Bronchial epithelial cell (primary cell): Measurements from ENCODE around the gene C2orf81. TPM values are rescaled to one million over a fixed set of nuclear protein-coding genes. Genes with fewer than 3 reads are reported as not detected.

Experiments
- DNase-seq: peaks from one replicate; pipeline ENCODE4 v3.0.0-alpha.2; 2010; ENCODE audit warnings: low read depth
- FAIRE-seq: peaks from 2 replicates; lab custom pipeline; 2011; peaks lifted over from hg19 to GRCh38; lab: Jason Lieb, UNC
- H3K27me3 ChIP-seq: 2 replicates; pipeline ENCODE4 v1.5.1; 2011; ENCODE audit warnings: low read length; ENCODE audit not compliant: control insufficient read depth, insufficient read depth
- H3K36me3 ChIP-seq: 2 replicates; pipeline ENCODE4 v1.5.1; 2011; ENCODE audit warnings: low read length; ENCODE audit not compliant: control insufficient read depth, insufficient read depth
- H3K4me3 ChIP-seq: 2 replicates; pipeline ENCODE4 v1.5.1; 2011; ENCODE audit warnings: mild to moderate bottlenecking, low read depth, low read length, control low read depth
- total RNA-seq: library from RNA; depleted of rRNA; stranded (reverse); fragments of >200 nt; gene quantifications from 2 replicates; pipeline ENCODE4 v1.2.1, GENCODE V29; 2014
- TF ChIP-seq, protein P1 (sequence below): IDR thresholded peaks from 2 replicates; pipeline ENCODE4 v1.5.1; 2011; ENCODE audit warnings: mild to moderate bottlenecking, moderate library complexity, low read length, control low read depth, inconsistent platforms; ENCODE audit not compliant: insufficient read depth, severe bottlenecking

Gene C2orf81
- total RNA-seq, 1 donor from 2014 or later: 0.26 TPM

DNA sequence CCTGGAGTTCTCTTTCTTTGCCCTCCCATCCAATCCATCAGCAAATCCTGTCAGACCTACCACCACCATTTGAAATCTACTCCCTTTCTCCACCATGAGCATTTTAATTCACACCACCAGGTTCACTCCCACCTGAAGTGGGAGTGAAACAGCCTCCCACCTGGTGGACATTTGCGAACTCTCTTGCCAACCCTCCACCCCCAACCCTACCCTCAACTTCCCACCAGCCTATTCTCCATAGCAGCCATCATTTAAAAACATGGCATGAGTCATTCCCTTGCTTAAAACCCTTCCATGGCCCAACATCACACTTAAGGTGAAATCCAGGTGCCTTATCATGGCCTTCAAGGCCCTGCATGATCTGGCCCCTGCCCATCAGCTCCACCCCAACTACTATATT lies 16.8 kb upstream of the C2orf81 start:
- TF ChIP-seq, protein P1, sequence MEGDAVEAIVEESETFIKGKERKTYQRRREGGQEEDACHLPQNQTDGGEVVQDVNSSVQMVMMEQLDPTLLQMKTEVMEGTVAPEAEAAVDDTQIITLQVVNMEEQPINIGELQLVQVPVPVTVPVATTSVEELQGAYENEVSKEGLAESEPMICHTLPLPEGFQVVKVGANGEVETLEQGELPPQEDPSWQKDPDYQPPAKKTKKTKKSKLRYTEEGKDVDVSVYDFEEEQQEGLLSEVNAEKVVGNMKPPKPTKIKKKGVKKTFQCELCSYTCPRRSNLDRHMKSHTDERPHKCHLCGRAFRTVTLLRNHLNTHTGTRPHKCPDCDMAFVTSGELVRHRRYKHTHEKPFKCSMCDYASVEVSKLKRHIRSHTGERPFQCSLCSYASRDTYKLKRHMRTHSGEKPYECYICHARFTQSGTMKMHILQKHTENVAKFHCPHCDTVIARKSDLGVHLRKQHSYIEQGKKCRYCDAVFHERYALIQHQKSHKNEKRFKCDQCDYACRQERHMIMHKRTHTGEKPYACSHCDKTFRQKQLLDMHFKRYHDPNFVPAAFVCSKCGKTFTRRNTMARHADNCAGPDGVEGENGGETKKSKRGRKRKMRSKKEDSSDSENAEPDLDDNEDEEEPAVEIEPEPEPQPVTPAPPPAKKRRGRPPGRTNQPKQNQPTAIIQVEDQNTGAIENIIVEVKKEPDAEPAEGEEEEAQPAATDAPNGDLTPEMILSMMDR: no peak
- FAIRE-seq (no peak), DNase-seq (no peak)
- peaks cover 2% of the 10 kb centered on the region for H3K36me3 ChIP-seq
- H3K4me3 ChIP-seq: no peak overlapping the region
- H3K27me3 ChIP-seq: no peaks in the 10 kb centered on the region

DNA sequence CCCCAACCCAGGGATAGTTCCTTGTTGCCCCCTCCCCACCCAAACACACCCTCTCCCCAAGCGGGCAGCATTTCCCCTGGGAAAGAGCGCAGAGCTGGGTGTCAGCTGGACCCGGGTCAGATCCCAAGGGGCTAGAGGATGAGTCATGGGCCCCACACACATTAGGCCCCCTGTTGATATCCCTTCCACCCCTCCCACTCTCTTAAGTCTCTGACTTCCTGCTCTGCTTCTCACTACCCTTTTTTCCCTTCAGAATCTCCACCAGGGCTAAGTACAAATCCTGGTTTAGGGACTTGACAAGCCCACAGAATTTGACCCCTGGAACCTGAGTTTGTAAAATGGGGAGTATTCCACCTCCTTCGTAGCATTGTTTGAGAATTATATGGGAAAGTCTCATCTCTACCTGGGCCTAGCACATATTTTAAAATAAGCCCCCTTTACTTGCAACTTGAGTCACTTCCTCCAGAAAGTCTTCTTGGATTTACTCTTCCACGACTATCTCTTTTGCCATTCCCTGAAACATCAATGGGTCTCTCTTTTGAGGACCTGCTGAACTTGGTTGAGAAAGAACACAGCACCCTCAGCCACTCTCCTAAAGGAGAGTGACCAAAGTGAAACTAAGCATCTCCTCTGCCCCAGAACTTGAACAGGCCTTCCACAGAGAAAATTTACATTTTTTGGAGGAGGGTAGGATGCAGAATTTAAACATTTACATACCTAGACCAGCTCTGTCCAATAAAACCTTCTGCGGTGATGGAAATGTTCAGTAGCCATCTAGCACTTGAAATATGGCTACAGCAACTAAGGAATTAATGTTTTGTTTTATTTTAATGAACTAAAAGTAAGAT lies 15.7 kb upstream of the C2orf81 start:
- Histone ChIP-seq H3K36me3 (peaks cover 7% of the 10 kb centered on the region), H3K4me3 (no peak overlapping the region), H3K27me3 (no peaks in the 10 kb centered on the region)
- FAIRE-seq (no peak), DNase-seq (no peak)
- TF ChIP-seq, protein P1: no peak

DNA sequence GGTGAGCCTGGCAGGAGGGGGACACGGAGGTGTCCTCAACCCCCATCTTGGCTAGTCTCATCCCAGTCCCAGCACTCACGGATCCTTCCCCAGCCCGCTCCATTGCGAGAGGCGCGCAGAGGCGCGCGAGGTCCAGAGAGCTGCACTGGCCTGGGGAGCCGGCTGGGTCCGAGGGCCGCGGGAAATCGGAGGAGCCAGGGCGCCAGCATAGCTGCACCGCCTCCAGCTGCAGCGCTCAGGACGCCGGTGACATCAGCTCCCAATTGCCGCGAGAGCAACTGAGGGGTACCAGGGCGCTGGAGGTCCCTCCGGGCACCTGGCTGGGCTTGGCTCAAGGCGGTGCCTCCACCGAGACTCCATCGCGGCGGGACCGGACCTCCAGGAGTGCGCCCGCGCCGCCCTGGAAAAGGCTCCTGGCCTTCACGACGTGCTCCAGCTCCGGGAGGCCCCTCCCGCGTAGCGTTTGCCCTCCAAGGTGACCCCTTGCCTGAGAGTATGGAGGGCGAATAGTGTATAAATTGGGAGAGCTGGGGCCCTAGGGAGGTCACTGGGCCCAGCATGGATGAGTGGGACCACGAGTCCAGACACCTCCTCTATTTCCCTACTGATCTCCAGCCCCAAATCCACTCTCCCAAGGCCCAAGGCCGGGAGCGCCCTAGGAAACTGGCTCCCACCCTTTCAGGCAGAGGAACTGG lies 14.8 kb upstream of the C2orf81 start:
- no peak for FAIRE-seq
- no peak for DNase-seq
- peaks cover 12% of the 10 kb centered on the region for H3K36me3 ChIP-seq
- H3K27me3 ChIP-seq: no peaks in the 10 kb centered on the region
- TF ChIP-seq, protein P1: no peak
- no peak overlapping the region for H3K4me3 ChIP-seq

DNA sequence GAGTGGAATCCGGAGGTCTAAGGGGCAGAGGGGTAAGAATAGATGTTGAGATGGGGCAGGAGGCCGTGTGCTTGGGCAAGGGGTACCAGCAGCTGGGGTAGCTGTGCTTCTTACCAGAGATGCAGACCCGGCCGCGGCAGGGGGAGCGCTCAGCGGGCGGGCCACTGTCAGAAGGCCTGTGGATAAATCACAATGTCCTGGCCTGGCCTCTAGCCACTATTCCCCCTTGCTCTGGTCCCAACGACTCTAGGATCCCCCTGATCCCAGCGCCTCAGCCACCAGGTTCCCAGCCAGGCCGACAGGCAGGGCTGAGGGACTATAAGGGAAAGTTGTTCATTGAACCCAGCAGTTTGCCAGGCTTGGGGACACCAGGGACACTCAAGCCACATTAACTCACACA lies 9.1 kb upstream of the C2orf81 start:
- Histone ChIP-seq H3K27me3 (no peaks in the 10 kb centered on the region), H3K4me3 (no peak overlapping the region), H3K36me3 (peaks cover 28% of the 10 kb centered on the region)
- DNase-seq: no peak
- TF ChIP-seq, protein P1: no peak
- no peak for FAIRE-seq

DNA sequence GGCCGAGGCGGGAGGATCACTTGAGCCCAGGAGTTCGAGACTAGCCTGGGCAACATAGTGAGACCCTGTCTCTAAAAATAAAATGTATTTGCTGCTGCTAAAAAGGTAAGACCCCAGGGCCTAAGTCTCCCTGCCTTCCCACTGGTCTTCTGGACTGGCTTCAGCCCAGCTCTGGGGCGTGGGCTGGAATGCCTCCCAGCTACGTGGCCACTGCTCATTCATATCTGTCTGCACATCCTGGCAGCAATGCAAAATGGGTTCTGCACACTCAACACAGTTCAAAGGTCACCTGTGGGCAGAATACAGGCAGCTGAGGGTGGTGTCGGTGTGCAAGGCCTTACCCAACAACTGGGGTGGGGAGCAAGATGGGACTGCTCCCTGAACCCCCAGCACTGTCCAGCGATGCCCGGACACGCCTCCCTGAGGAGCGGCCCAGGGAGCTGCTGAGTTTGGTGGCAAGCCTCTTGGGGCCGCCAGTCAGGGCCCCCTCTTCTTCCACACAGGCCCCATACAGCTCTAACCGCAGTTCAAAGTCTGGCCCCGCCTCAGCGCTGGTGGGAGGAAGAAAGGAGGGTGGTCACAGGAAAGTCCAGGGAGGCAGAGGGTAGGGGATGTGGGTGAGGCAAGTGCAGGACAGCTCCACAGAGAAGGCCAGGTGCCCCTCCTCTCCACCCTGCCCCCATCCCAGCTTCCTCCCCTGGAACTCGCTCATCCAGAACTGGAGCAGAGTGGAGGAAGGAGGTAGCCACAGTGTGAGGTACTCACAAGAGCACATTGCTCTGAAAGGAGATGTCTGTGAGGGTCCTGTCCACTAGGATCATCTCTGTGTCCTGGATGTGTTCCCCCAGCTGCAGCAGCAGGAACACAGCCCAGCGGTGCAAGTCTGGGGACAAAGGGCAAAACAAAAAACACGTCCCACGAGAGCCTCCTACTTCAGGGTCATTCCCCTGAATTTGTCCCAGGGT lies 8.3 kb upstream of the C2orf81 start:
- Histone ChIP-seq H3K27me3 (no peaks in the 10 kb centered on the region), H3K4me3 (no peak overlapping the region), H3K36me3 (peaks cover 28% of the 10 kb centered on the region)
- TF ChIP-seq, protein P1: no peak
- FAIRE-seq (no peak), DNase-seq (no peak)
